Omental fat pad (tissue), 4 donors: Measurements from ENCODE around the gene DENND1B. TPM values are rescaled to one million over a fixed set of nuclear protein-coding genes. Genes with fewer than 3 reads are reported as not detected.

ENCODE experiments used
- ATAC-seq: fragments of 150-250 bp; one replicate; pipeline ENCODE4 v1.9.1; 2016; ENCODE audit warnings: mild to moderate bottlenecking, moderate library complexity; ENCODE audit not compliant: low FRiP score
- DNase-seq: peaks from one replicate; pipeline ENCODE4 v3.0.0-alpha.2; 2019; ENCODE audit warnings: low spot score
- total RNA-seq, 4 donors: library from RNA; depleted of rRNA; stranded (reverse); fragments of >200 nt; gene quantifications; one replicate each; pipeline ENCODE4 v1.1.0, GENCODE V29; 2016
- TF ChIP-seq, protein P1 (sequence below), 3 donors: fragments of 450-650 bp; IDR thresholded peaks; one replicate each; pipeline ENCODE4 v1.5.1; 2016 to 2017; ENCODE audit warnings: antibody characterized with exemption in 3 of 3, mild to moderate bottlenecking in 3 of 3, moderate library complexity in 2 of 3

The DENND1B gene
- total RNA-seq, 4 donors from 2014 or later, result 8.3 to 16.6 (median 11.1) TPM

- TF ChIP-seq, protein P1, sequence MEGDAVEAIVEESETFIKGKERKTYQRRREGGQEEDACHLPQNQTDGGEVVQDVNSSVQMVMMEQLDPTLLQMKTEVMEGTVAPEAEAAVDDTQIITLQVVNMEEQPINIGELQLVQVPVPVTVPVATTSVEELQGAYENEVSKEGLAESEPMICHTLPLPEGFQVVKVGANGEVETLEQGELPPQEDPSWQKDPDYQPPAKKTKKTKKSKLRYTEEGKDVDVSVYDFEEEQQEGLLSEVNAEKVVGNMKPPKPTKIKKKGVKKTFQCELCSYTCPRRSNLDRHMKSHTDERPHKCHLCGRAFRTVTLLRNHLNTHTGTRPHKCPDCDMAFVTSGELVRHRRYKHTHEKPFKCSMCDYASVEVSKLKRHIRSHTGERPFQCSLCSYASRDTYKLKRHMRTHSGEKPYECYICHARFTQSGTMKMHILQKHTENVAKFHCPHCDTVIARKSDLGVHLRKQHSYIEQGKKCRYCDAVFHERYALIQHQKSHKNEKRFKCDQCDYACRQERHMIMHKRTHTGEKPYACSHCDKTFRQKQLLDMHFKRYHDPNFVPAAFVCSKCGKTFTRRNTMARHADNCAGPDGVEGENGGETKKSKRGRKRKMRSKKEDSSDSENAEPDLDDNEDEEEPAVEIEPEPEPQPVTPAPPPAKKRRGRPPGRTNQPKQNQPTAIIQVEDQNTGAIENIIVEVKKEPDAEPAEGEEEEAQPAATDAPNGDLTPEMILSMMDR (IDR thresholded peaks at IDR 0.05), result no peak
- no peak for ATAC-seq
- no peak for DNase-seq
Measured at GRCh38 chr1:197677752-197678295, 97.5 kb downstream of the DENND1B start.

DNA sequence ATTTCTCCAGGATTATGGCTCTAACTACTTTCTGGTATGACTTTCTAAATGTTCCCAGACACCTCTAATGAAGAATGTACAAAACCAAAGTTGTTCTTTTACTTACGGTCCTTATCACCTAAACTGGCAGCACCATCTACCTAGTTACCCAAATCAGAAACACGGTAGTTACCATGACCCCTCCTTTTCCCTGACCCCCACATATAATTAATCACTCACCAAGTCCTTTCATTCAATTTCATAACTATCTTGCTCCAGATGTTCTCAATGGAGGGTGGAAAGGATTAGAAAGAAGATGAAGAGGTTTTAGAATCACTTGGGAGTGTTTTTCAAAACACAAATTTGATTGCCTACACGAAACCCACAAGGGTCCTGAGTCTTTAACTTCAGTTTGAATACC, 98.0 kb downstream of the DENND1B start:
- TF ChIP-seq, protein P1 (IDR thresholded peaks at IDR 0.05), result no peak
- DNase-seq (no peak), ATAC-seq (no peak)

GRCh38 chr1:197675583-197676208, 99.6 kb downstream of the DENND1B start:
- TF ChIP-seq, protein P1 (IDR thresholded peaks at IDR 0.05), result no peak
- DNase-seq (no peak), ATAC-seq (no peak)

DNA sequence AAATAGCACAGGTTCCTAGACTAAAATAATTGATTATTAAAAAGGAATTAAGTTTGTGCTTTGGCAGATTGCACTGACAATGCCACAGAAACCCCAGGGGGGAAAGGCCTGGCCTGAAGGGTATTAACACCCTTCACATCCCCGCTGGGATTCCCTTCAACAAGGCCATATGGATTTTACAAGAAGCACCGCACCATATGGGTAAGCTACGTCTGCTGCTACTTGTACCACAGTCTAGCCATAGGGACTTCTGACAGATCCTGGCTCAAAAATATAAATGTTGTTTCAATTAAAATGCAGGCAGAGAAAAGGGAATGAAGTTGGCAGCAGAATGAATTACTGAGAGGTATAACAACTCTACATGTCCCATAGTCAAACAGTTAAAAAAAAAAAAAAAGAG, 101.0 kb downstream of the DENND1B start:
- no peak for ATAC-seq
- no peak for DNase-seq
- TF ChIP-seq, protein P1 (IDR thresholded peaks at IDR 0.05), result no peak

DNA sequence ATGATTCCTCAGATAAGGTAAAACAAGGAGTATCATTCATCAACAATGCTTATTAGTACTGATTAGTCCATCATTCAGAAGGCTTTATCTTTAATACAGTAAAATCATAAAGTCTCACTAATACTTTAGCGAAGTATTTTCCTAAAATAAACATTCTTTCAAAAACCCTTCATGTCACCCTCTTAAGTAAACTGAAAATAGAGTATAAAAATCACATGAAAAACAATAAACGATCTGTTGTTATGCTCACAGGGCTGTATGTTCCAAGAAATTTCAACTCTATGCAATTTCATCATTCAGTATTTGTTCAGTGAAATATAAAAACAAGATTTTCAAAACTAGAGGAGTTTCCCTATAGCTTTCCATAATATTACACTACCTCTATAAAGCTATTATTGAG, 102.0 kb downstream of the DENND1B start:
- DNase-seq (no peak), ATAC-seq (no peak)
- TF ChIP-seq, protein P1 (IDR thresholded peaks at IDR 0.05), result no peak

DNA sequence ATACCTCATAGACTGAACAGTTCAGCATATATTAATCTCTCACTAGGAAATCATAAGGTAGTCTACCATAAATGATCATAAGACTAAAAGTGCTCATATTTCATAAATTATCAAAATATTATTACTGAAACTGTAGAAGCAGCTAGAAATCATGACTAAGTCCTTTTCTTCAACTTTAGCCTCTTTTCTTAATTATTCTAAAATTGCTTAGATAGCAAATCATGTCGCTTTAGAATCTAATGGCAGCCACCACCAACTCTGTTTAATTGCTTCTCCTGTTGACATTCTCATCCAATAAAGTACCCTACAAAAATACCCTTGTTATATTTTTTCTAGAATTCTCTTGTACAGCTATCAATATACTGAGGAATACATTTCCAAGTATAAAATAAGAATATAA, 102.9 kb downstream of the DENND1B start:
- TF ChIP-seq, protein P1 (IDR thresholded peaks at IDR 0.05), result no peak
- no peak for ATAC-seq
- no peak for DNase-seq

GRCh38 chr1:197671920-197672319, 103.4 kb downstream of the DENND1B start:
- DNase-seq (no peak), ATAC-seq (no peak)
- TF ChIP-seq, protein P1 (IDR thresholded peaks at IDR 0.05), result no peak
